GM18499 (cell line): ENCODE data around the gene TWIST2.

Experiments used
- ATAC-seq: cut with Tn5 transposase; IDR thresholded peaks from one replicate; pipeline ENCODE4 v1.9.1; 2021; ENCODE audit warnings: moderate number of reproducible peaks; ENCODE audit not compliant: insufficient read depth, unreplicated experiment

The TWIST2 gene

GRCh38 chr2:238855299-238855698, 7.4 kb downstream of the TWIST2 start:
- ATAC-seq, result no peak

- no peak for ATAC-seq
These were observed 8.2 kb downstream of the TWIST2 start for GRCh38 chr2:238855891-238856580.

- ATAC-seq, result no peak
These were observed 9.1 kb downstream of the TWIST2 start for GRCh38 chr2:238856713-238857567.

- ATAC-seq, result no peak
These were observed 10.1 kb downstream of the TWIST2 start for GRCh38 chr2:238857959-238858358.

GRCh38 chr2:238859636-238860347, 11.9 kb downstream of the TWIST2 start:
- ATAC-seq, result no peak

GRCh38 chr2:238861013-238861730, 13.3 kb downstream of the TWIST2 start:
- ATAC-seq, result no peak

- no peak for ATAC-seq
These were observed 14.0 kb downstream of the TWIST2 start for GRCh38 chr2:238861766-238862315.

- no peak for ATAC-seq
These were observed 14.8 kb downstream of the TWIST2 start for GRCh38 chr2:238862701-238863100.

- no peak for ATAC-seq
These were observed 15.3 kb downstream of the TWIST2 start for GRCh38 chr2:238863231-238863630.

- ATAC-seq, result no peak
These were observed 15.9 kb downstream of the TWIST2 start for GRCh38 chr2:238863749-238864206.

GRCh38 chr2:238864207-238865014, 16.5 kb downstream of the TWIST2 start:
- ATAC-seq, result no peak

GRCh38 chr2:238865015-238865719, 17.3 kb downstream of the TWIST2 start:
- no peak for ATAC-seq

- ATAC-seq, result no peak
These were observed 18.0 kb downstream of the TWIST2 start for GRCh38 chr2:238865744-238866355.

GRCh38 chr2:238866656-238867277, 18.9 kb downstream of the TWIST2 start:
- no peak for ATAC-seq

- ATAC-seq, result no peak
These were observed 20.2 kb downstream of the TWIST2 start for GRCh38 chr2:238868067-238868524.

GRCh38 chr2:238868616-238869292, 20.9 kb downstream of the TWIST2 start:
- no peak for ATAC-seq
